Left lung (tissue), 10 donors: ENCODE data around the gene RFESD. TPM values are rescaled to one million over a fixed set of nuclear protein-coding genes. Genes with fewer than 3 reads are reported as not detected.
A peak's percentile ranks its signal among the peaks of the same experiment; 100 is the strongest.

ENCODE experiments used
- ATAC-seq: fragments of 200-7000 bp; cut with Tn5 transposase; one replicate; pipeline ENCODE4 v1.9.1; 2020; ENCODE audit warnings: moderate library complexity
- DNase-seq, 4 donors: peaks; one replicate each; pipeline ENCODE4 v3.0.0-alpha.2; 2013 to 2020
- H3K27ac ChIP-seq, 2 donors: fragments of 200-600 bp; sonication (generic) in 1 of 2; one replicate each; pipeline versions ENCODE4 v1.5.0 to v1.8.0; 2020 to 2021
- H3K27me3 ChIP-seq, 2 donors: fragments of 200-600 bp; sonication (generic) in 1 of 2; one replicate each; pipeline versions ENCODE4 v1.5.0 to v1.8.0; 2020 to 2021
- H3K36me3 ChIP-seq, 2 donors: fragments of 200-600 bp; sonication (generic) in 1 of 2; one replicate each; pipeline versions ENCODE4 v1.5.0 to v1.8.0; 2020 to 2021
- H3K4me1 ChIP-seq, 2 donors: fragments of 200-600 bp; one replicate each; pipeline ENCODE4 v1.8.0; 2021
- H3K4me3 ChIP-seq, 2 donors: fragments of 200-600 bp; sonication (generic) in 1 of 2; one replicate each; pipeline versions ENCODE4 v1.5.0 to v1.8.0; 2020 to 2021; ENCODE audit warnings: mild to moderate bottlenecking in 1 of 2
- H3K9me3 ChIP-seq, 2 donors: fragments of 200-600 bp; sonication (generic) in 1 of 2; one replicate each; pipeline versions ENCODE4 v1.5.0 to v1.8.0; 2020 to 2021
- intact Hi-C, 2 donors: fragments of 100-400 bp; cut with DNase I; formaldehyde crosslinking; loops; one replicate each; pipeline versions ENCODE4 v1.11.2 to v1.14.2; 2022
- polyA plus RNA-seq, 6 donors: library from polyadenylated mRNA; unstranded; fragments of 120-200 nt; gene quantifications; one replicate each; pipeline ENCODE4 v1.2.1, GENCODE V29; 2013; ENCODE audit not compliant: insufficient read length in 6 of 6
- total RNA-seq, 2 donors: library from RNA; stranded (reverse); fragmentation: NEBNext Ultra II Directional; extraction: Animal tissue kit (Norgen Biotek cat#: 25700); gene quantifications; one replicate each; pipeline ENCODE4 v1.2.1, GENCODE V29; 2021
- TF ChIP-seq, protein P1 (sequence below), 2 donors: fragments of 200-600 bp; sonication (generic) in 1 of 2; IDR thresholded peaks; one replicate each; pipeline versions ENCODE4 v1.5.0 to v1.8.0; 2021; ENCODE audit warnings: antibody characterized with exemption in 2 of 2
- donor health status: DM: no; HTN: yes; CAD: no.
- donor health status: DM: no; HTN: no; CAD: no.

The RFESD gene
- total and polyA plus RNA-seq, 8 donors, result 2.7 to 6.1 (median 4.8) TPM

DNA sequence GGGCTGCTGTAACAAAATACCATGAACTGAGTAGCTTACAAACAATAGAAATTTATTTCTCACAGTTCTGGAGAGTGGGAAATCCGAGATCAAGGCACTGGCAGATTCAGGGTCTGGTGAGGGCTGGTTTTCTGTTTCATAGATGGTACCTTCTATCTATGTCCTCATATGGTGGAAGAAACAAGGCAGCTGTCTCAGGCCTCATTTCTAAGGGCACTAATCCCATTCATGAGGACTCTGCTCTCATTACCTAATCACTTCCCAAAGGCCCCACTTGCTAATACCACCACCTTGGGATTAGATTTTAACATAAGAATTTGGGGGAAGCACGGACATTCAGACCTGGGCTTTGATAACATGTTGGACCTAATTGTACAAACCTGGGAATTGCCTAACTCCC, 13.5 kb downstream of the RFESD start:
- Histone ChIP-seq H3K27ac (no peak overlapping the region), H3K4me1 (peaks cover 0 to 5% of the 10 kb centered on the region in 2 donors), H3K4me3 (no peak overlapping the region), H3K9me3 (no peaks in the 10 kb centered on the region), H3K27me3 (no peaks in the 10 kb centered on the region), H3K36me3 (no peaks in the 10 kb centered on the region)
- no peak for ATAC-seq
- DNase-seq, result no peak
- TF ChIP-seq, protein P1, sequence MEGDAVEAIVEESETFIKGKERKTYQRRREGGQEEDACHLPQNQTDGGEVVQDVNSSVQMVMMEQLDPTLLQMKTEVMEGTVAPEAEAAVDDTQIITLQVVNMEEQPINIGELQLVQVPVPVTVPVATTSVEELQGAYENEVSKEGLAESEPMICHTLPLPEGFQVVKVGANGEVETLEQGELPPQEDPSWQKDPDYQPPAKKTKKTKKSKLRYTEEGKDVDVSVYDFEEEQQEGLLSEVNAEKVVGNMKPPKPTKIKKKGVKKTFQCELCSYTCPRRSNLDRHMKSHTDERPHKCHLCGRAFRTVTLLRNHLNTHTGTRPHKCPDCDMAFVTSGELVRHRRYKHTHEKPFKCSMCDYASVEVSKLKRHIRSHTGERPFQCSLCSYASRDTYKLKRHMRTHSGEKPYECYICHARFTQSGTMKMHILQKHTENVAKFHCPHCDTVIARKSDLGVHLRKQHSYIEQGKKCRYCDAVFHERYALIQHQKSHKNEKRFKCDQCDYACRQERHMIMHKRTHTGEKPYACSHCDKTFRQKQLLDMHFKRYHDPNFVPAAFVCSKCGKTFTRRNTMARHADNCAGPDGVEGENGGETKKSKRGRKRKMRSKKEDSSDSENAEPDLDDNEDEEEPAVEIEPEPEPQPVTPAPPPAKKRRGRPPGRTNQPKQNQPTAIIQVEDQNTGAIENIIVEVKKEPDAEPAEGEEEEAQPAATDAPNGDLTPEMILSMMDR (IDR thresholded peaks at IDR 0.05), result no peak
- intact Hi-C loops, result no loop called here

DNA sequence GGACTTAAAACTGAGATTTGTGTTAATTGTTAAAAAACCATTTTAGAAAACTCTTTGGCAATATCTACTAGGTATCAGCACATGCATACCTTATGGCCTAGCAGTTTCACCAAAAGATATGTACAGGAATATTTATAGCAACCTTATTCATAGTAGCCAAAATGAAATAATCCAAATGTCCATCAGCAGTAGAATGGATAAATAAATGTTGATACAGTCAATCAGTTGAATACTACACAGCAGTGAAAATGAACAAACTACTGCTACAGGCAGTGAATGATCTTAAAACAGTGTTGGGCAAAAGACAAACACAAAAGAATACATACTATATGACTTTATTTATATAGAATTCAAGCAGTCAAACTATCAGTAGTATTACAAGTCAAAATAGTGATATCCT, 16.4 kb downstream of the RFESD start:
- Histone ChIP-seq H3K4me1 (peaks cover 0 to 5% of the 10 kb centered on the region in 2 donors), H3K4me3 (no peak overlapping the region), H3K9me3 (no peaks in the 10 kb centered on the region), H3K27me3 (no peaks in the 10 kb centered on the region), H3K27ac (no peak overlapping the region), H3K36me3 (no peaks in the 10 kb centered on the region)
- intact Hi-C loops, result no loop called here
- ATAC-seq (no peak), DNase-seq (no peak)
- TF ChIP-seq, protein P1 (IDR thresholded peaks at IDR 0.05), result no peak

DNA sequence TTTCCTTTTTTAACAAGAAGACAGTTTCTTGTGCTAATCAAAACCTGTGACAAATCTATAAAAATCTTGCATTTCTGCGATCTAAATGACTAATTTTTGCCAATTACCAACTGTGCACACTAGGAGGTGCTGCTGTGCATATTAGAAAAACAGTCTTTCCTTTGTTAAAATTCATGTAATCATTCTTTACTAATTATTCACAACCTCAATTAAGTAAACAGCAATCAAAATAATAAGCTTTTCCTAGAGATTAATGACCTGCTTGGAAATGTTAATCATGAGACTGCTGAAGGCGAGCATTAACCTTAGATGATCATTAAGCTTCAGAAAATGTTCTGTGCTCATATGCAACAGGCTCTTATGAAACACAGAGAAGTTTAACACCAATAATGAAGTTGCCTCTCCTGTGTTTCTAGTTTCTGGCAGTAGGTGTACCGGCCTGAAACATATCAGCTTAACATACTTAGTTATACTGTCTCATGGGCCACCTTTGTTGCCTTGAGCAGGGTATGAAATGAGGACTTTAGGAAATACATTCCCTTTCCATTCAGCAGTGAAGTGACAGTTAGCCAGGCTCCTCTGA, 17.7 kb downstream of the RFESD start:
- Histone ChIP-seq H3K27me3 (no peaks in the 10 kb centered on the region), H3K27ac (no peak overlapping the region), H3K9me3 (no peaks in the 10 kb centered on the region), H3K4me3 (no peak overlapping the region), H3K36me3 (no peaks in the 10 kb centered on the region), H3K4me1 (peaks cover 1 to 5% of the 10 kb centered on the region in 2 donors)
- DNase-seq, result peak in 2 of 4 donors; percentile 25 to 43
- intact Hi-C loops, result no loop called here
- TF ChIP-seq, protein P1 (IDR thresholded peaks at IDR 0.05), result peak; percentile 67 to 75
- peak; percentile 84 for ATAC-seq

DNA sequence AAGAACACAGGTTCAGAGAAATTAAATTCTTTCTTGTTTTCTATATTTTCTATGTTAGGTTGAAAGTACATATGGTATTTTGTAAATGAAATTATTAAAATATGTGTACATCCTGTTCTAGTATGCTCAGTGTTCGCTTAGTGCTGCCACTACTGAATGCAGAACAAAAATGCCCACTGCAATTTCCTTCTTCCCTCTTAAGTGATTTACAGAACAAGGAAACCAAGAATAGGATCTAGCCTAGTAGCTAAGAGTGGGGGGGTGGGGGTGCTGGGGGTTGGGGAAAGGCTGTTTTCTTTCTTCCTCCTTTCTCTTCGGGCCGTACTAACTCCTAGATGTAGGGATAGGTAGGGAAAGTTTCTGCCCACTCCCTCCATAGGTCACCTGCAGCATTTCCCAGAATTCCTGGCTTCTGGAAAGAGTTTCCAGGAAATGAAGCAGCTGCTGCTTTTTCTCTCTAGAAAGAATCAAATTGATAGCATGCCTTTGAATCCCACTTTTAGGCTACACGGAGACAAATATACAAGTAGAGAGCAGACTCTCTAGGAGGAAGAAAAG, 20.6 kb downstream of the RFESD start:
- intact Hi-C loops, result loop anchor here in 1 of 2 donors (5.0 kb wide), 1 partner anchor 175 kb away; no protein-coding TSS in a partner anchor
- TF ChIP-seq, protein P1 (IDR thresholded peaks at IDR 0.05), result no peak

DNA sequence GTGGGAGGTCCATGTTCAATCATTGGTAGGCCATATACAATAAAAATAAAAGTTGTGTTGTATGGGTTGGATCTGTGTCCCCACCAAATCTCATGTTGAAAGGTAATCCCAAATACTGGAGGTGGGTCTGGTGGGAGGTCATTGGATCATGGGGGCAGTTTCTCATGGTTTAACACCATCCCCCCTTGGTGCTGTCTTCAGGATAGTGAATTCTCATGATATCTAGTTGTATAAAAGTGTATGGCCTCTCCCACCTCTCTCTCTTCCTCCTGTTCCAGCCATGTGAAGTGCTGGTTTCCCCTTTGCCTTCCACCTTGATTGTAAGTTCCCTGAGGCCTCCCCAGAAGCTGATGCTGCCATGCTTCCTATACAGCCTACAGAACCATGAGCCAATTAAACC, 21.1 kb downstream of the RFESD start:
- Histone ChIP-seq H3K4me3 (no peak overlapping the region), H3K27ac (no peak overlapping the region), H3K27me3 (no peaks in the 10 kb centered on the region), H3K4me1 (peaks cover 4 to 5% of the 10 kb centered on the region in 2 donors), H3K36me3 (no peaks in the 10 kb centered on the region), H3K9me3 (no peaks in the 10 kb centered on the region)
- ATAC-seq (no peak), DNase-seq (no peak)
- TF ChIP-seq, protein P1 (IDR thresholded peaks at IDR 0.05), result no peak
- intact Hi-C loops, result loop anchor here in 1 of 2 donors (5.0 kb wide), 1 partner anchor 175 kb away; no protein-coding TSS in a partner anchor

More for the DNA sequence above, 20.6 kb downstream of the RFESD start:
- Histone ChIP-seq H3K4me1 (peaks cover 4 to 5% of the 10 kb centered on the region in 2 donors), H3K27ac (no peak overlapping the region), H3K27me3 (no peaks in the 10 kb centered on the region), H3K4me3 (no peak overlapping the region), H3K36me3 (no peaks in the 10 kb centered on the region), H3K9me3 (no peaks in the 10 kb centered on the region)
- ATAC-seq, result peak; percentile 26
- no peak for DNase-seq
